HG03095 (cell line): ENCODE measurements around the gene RAB11FIP3.

Experiments used
- ATAC-seq: cut with Tn5 transposase; IDR thresholded peaks from one replicate; pipeline ENCODE4 v1.9.1; 2021; ENCODE audit warnings: moderate library complexity; ENCODE audit not compliant: unreplicated experiment

The RAB11FIP3 gene

GRCh38 chr16:389352-389751 is 36.1 kb upstream of the RAB11FIP3 start:
- ATAC-seq, result no peak

- ATAC-seq, result no peak
These were observed 33.5 kb upstream of the RAB11FIP3 start for GRCh38 chr16:391885-392335.

DNA sequence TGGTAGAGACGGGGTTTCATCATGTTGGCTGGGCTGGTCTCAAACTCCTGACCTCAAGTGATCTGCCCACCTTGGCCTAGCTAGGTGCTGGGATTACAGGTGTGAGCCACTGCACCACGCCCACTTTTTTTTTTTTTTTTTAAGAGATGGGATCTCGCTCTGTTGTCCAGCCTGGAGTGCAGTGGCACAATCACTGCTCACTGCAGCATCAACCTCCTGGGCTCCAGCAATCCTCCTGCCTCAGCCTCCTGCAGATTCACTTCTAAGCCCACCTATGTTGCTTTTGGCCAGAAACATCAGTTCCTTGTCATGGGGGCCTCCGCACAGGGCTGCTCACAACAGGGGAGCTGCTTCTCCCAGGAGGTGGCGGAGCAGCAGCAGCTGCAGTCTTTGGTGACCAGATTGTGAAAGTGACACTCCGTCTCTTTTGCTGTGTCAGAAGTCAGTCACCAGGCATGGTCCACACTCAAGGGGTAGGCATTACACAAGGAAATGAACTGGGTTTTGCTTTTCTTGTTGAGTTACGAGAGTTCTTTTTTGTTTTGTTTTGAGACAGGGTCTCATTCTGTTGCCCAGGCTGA is 32.9 kb upstream of the RAB11FIP3 start:
- ATAC-seq, result no peak

DNA sequence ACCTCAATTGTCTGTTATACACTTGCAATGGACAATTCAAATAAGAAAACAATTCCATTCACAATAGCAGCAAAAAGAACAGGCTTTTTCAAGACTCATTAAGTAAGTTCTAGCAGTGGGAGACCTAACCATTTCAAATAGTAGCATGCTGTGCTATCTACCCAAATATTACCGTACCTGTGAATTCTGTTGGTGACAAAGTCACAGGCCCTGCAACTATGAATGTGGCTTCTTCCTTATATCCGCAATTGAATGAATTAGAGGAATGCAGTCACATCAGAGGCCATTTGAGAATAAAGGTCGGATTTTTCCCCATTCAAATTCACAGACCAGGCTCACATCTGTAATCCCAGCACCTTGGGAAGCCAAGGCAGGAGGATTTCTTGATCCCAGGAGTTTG is 29.2 kb upstream of the RAB11FIP3 start:
- no peak for ATAC-seq

GRCh38 chr16:396605-397004 is 28.8 kb upstream of the RAB11FIP3 start:
- no peak for ATAC-seq

DNA sequence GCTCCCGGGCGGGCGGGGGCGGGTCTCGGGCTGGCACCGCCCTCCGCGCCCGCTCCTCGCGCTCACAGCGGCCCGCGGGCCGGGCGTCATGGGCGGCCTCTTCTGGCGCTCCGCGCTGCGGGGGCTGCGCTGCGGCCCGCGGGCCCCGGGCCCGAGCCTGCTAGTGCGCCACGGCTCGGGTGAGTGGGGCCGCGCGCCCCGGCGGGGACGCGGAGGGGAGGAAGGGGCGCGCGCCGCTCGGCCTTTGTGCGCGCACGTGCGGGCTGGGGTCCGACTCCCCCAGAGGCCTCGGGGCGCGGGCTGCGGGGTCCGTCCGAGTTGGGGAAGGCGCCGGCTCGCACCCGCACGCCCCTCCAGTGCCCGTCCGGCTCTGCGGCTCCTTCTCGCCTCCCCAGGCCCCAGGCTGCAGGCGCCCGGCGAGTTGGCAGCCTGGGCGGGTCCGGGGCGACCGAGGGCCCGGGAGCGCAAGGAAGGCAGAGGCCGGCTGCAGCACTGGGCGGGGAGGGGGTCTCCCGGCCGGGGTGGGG is 28.3 kb upstream of the RAB11FIP3 start, which contains the start of gene NME4:
Gene NME4, plus strand, starts transcription at position 65 of the 527 bp plus-strand sequence. Its CDS starts 24 bp downstream, at position 89.
- no peak for ATAC-seq

- ATAC-seq, result no peak
These were observed 27.6 kb upstream of the RAB11FIP3 start for GRCh38 chr16:397736-398332.

GRCh38 chr16:398561-399339 is 26.7 kb upstream of the RAB11FIP3 start:
- no peak for ATAC-seq

DNA sequence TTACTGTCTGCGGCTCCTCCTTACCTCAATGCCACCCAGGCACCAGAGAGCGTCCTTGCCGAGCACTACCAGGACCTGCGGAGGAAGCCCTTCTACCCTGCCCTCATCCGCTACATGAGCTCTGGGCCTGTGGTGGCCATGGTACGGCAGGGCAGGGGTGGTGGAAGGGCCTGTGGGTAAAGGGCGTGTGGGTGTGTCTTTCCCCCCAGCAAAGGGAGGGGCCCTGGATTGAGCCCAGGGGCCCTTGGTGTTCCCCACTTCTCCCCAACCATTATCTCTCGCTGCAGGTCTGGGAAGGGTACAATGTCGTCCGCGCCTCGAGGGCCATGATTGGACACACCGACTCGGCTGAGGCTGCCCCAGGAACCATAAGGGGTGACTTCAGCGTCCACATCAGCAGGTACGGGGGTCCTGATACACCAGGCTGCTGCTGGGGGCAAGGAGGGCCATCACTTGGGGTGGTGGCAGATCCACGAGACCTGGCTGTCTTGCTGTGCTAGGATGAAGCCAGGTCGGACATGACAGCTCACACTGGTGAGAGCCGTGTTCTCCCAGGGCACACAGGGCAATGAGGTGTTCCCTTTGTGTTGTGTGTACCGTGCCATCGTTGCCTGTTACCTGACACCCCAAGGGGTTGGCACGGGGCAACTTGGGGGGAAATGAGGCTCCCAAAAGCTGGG is 26.0 kb upstream of the RAB11FIP3 start:
- no peak for ATAC-seq

GRCh38 chr16:400061-400591 is 25.3 kb upstream of the RAB11FIP3 start:
- no peak for ATAC-seq

DNA sequence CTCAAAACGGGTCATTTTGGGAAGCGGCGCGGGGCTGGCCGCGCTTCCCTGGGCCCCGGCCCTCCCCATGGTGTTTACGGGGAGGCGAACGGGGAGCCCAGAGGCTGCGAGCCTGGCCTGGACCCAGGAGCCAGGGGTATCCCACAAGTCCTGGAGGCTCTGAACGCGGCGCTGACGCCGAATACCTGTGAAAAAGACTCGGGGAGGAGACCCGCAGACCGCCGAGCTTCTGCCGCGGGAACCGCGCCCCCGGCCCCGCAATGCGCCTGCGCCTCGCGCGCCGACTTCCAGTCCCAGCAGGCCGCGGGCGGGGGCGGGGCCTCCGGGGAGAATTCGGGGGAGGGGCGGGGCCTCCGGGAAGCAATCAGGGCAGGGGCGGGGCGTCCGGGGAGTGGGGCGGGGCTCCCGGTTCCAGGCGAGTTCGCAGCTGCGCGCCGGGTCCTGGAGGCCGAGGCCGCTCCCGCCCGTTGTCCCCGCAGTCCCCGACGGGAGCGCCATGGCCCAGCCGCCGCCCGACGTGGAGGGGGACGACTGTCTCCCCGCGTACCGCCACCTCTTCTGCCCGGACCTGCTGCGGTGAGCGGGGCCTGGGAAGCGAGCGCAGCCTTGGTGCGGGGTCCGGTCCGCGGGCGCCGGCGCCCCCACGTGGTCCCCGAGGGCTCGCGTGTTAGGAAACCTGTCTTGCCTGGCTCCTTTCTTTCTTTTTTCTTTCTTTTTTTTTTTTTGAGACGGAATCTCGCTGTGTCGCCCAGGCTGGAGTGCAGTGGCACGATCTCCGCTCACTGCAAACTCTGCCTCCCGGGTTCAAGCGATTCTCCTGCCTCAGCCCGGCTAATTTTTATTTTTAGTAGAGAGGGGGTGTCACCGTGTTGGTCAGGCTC is 23.7 kb upstream of the RAB11FIP3 start, which contains the start of gene DECR2:
Gene DECR2, plus strand, starts transcription at position 418 of the 881 bp plus-strand sequence. Its CDS starts 79 bp downstream, at position 497.
- peak; percentile 45 for ATAC-seq

DNA sequence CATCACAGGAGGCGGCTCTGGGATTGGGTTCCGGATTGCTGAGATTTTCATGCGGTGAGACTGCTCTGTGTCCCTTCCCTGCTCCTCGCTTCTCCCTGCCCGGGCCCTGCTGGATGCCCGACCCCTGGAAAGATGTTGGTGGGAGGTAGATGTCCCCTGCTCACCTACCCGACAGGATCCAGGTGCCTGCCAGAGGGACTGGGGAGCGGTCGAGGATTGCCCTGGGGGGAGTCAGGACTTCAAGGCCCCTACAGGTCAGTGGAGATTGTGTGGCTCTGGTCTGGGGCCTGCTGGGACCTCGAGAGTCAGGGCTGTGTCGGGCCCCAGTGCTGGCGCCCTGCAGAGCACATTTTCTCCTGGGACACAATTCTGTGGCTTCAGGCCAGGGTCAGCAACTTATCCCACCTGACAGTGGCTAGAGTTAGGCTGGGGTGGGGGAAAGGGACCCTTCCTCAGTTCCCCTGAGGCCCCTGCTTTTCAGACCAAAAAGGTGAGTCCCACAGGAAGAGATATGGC is 20.4 kb upstream of the RAB11FIP3 start:
- ATAC-seq, result no peak

DNA sequence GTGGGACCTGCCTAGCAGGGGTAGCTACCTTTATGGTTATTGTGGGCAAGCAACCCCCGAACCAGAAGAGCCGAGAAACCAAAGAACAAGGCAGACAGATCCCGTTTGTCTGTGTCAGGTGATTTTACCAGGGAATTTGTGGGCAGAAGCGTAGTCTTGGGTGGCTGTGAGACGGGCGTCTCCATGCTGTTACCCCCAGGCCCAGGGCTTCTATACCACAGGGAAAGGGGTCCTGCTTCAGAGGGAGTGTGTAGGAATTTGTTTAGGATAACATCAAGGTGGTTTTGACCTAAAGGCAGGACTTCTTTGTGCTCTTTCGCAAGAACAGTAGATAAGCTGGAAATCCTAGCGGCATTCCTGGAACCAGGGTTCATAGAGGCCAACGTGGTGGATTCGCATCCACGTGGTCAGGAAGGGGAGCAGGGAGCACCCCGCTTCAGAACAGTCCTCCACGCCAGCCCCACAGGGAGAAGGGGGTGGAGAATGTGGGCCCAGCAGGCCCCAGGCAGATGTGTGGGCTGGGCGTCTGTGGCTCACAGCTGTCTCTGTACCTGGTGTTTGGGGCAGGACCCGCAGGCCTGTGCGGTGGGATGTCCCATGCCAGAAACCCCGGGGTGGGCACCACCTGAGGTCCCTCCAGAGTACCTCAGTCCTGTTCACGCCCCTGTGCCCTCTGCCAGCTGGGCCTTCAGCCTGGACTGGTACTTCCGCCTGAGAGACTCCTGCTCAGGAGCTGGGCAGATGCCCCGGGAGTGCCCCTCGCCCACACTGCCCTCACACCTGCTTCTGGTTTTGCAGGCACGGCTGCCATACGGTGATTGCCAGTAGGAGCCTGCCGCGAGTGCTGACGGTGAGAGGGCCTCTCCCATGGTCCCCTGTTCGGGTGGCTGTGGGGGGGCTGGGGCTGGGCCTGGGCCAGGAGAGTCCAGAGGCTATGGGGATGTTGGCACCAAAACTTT is 19.6 kb upstream of the RAB11FIP3 start:
- ATAC-seq, result no peak

GRCh38 chr16:407253-407652 is 18.2 kb upstream of the RAB11FIP3 start:
- no peak for ATAC-seq

GRCh38 chr16:410516-411178 is 14.8 kb upstream of the RAB11FIP3 start:
- ATAC-seq, result no peak

GRCh38 chr16:411576-412265 is 13.7 kb upstream of the RAB11FIP3 start:
- no peak for ATAC-seq

DNA sequence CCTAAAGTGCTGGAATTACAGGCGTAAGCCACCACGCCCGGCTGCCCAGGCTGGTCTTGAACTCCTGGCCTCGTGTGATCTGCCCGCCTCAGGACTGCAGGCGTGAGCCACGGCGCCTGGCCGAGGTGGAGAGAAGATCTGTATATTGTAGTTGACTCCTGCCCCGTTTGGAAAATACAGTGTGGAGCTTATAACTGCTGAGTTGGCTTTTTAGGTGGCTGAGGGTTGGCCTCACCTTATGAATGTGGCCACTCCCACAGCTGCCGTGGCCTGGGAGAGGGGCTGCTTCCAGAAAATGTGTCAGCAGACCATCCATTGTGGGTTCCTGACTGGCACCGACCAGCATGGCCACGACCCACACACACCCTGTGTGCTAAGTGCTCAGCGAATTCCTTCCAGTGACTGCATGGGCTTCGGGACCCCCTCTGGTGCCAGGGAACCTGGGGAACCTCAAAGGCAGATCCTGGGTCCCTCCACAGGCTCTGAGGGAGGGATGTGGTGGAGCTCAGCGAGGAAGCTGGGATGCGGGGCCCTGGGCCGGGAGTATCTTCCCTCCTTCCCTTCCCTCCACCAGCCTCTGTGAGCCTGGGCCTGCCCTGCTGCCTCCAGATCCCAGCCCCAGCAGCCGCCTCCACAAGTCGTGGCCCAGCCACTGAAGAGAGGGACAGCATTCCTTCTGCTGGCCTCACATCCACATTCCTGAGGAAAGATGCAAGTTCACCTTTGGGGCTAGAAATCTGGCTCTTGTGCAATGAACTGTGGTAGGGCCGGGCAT is 10.9 kb upstream of the RAB11FIP3 start:
- no peak for ATAC-seq
